DND-41 (cell line): Measurements from ENCODE around the gene UPK1A.

Experiments
- EZH2 ChIP-seq: IDR thresholded peaks from 3 replicates; pipeline ENCODE4 v1.6.1; 2012; ENCODE audit warnings: borderline replicate concordance, low read depth, mild to moderate bottlenecking, moderate library complexity, low read length, inconsistent platforms; ENCODE audit not compliant: severe bottlenecking
- TF ChIP-seq, protein P1 (sequence below): IDR thresholded peaks from 2 replicates; pipeline ENCODE4 v1.5.1; 2012; ENCODE audit warnings: borderline replicate concordance, low read length, moderate library complexity, mild to moderate bottlenecking; ENCODE audit not compliant: poor library complexity, severe bottlenecking; ENCODE audit errors: extremely low read depth

DNA sequence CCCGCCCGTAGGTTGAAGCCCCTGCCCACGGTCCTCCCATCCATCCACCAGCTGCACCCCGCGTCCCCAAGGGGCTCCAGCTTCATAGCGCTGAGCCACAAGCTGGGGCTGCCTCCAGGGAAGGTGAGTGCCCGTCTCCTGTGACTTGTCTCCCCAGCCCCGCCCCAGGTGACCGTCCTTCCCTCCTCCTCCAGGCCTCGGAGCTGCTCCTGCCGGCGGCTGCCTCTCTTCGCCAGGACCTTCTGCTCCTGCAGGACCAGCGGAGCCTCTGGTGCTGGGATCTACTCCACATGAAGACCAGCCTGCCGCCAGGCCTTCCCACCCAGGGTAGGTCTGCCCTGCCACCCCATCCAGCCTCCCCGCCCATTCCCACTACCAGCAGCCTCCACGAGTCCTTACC lies 46.3 kb upstream of the UPK1A start:
- TF ChIP-seq, protein P1, sequence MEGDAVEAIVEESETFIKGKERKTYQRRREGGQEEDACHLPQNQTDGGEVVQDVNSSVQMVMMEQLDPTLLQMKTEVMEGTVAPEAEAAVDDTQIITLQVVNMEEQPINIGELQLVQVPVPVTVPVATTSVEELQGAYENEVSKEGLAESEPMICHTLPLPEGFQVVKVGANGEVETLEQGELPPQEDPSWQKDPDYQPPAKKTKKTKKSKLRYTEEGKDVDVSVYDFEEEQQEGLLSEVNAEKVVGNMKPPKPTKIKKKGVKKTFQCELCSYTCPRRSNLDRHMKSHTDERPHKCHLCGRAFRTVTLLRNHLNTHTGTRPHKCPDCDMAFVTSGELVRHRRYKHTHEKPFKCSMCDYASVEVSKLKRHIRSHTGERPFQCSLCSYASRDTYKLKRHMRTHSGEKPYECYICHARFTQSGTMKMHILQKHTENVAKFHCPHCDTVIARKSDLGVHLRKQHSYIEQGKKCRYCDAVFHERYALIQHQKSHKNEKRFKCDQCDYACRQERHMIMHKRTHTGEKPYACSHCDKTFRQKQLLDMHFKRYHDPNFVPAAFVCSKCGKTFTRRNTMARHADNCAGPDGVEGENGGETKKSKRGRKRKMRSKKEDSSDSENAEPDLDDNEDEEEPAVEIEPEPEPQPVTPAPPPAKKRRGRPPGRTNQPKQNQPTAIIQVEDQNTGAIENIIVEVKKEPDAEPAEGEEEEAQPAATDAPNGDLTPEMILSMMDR: no peak
- TF ChIP-seq EZH2: no peak
